SU-DHL-6 (cell line): ENCODE data around the gene CELF5.

Experiments
- H2AFZ ChIP-seq: fragments of 200-600 bp; sonication (generic); 2 replicates; pipeline ENCODE4 v1.6.1; 2014; ENCODE audit warnings: low read depth, mild to moderate bottlenecking, moderate library complexity, mixed read lengths, antibody characterized with exemption, low read length; ENCODE audit not compliant: severe bottlenecking
- H3F3A ChIP-seq: fragments of 200-600 bp; shearing (Covaris generic); 2 replicates; pipeline ENCODE4 v1.6.0; 2016; ENCODE audit warnings: antibody characterized with exemption, mild to moderate bottlenecking; ENCODE audit not compliant: insufficient read depth
- H3K27ac ChIP-seq: fragments of 200-600 bp; sonication (generic); 2 replicates; pipeline ENCODE4 v1.5.1; 2016; ENCODE audit warnings: low read depth, mild to moderate bottlenecking, low read length, moderate library complexity, mixed read lengths
- H3K27me3 ChIP-seq: fragments of 200-600 bp; sonication (generic), shearing (Covaris generic); 2 replicates; pipeline ENCODE4 v1.6.0; 2014; ENCODE audit warnings: mild to moderate bottlenecking, low read length
- H3K36me3 ChIP-seq: fragments of 200-600 bp; sonication (generic); 2 replicates; pipeline ENCODE4 v1.6.1; 2014; ENCODE audit warnings: mild to moderate bottlenecking, low read length, mixed read lengths
- H3K4me2 ChIP-seq: fragments of 300-600, 200-600 bp; shearing (Covaris generic), sonication (generic); 2 replicates; pipeline ENCODE4 v1.6.0; 2014; ENCODE audit warnings: low read length, low read depth, mild to moderate bottlenecking; ENCODE audit not compliant: poor library complexity, severe bottlenecking
- H3K4me3 ChIP-seq: fragments of 200-600 bp; sonication (generic); 2 replicates; pipeline ENCODE4 v1.5.1; 2014; ENCODE audit warnings: antibody characterized with exemption, low read length, mild to moderate bottlenecking, mixed read lengths; ENCODE audit not compliant: insufficient read depth, poor library complexity, severe bottlenecking
- H3K79me2 ChIP-seq: fragments of 200-600 bp; sonication (generic); 2 replicates; pipeline ENCODE4 v1.6.1; 2014; ENCODE audit warnings: mild to moderate bottlenecking, low read length, moderate library complexity; ENCODE audit not compliant: insufficient read depth
- H3K9ac ChIP-seq: fragments of 200-600 bp; sonication (generic); 2 replicates; pipeline ENCODE4 v1.7.0; 2014; ENCODE audit warnings: mild to moderate bottlenecking, low read length
- H3K9me2 ChIP-seq: fragments of 200-600 bp; sonication (generic); replicated peaks from 2 replicates; pipeline ENCODE4 v1.6.1; 2014; ENCODE audit warnings: low read length; ENCODE audit not compliant: insufficient read depth
- H3K9me3 ChIP-seq: fragments of 200-600 bp; sonication (generic); 2 replicates; pipeline ENCODE4 v1.6.1; 2014; ENCODE audit warnings: low read length, mixed read lengths; ENCODE audit not compliant: insufficient read depth
- H4K20me1 ChIP-seq: fragments of 200-600 bp; sonication (generic); 2 replicates; pipeline ENCODE4 v1.6.1; 2014; ENCODE audit warnings: low read depth, mild to moderate bottlenecking, antibody characterized with exemption, low read length, moderate library complexity, mixed read lengths
- EZH2phosphoT487 ChIP-seq: fragments of 200-600 bp; sonication (generic), shearing (Covaris generic); conservative IDR thresholded peaks from 2 replicates; pipeline ENCODE4 v1.6.1; 2018; ENCODE audit warnings: mild to moderate bottlenecking, antibody characterized with exemption, low read length, moderate library complexity, mixed read lengths
- TF ChIP-seq, protein P1 (sequence below): fragments of 200-600 bp; sonication (generic); IDR thresholded peaks from one replicate; pipeline ENCODE4 v1.5.1; 2017; ENCODE audit warnings: antibody characterized with exemption, mild to moderate bottlenecking, low read length, moderate library complexity; ENCODE audit not compliant: insufficient read depth, poor library complexity, severe bottlenecking

CELF5 gene

GRCh38 chr19:3283886-3284657 lies 59.6 kb downstream of the CELF5 start:
- Histone ChIP-seq H3K9ac (no peak overlapping the region), H3K4me2 (no peak overlapping the region), H3F3A (no peaks in the 10 kb centered on the region), H3K79me2 (no peaks in the 10 kb centered on the region), H3K4me3 (no peak overlapping the region), H3K36me3 (no peaks in the 10 kb centered on the region), H3K9me3 (no peaks in the 10 kb centered on the region), H2AFZ (no peak overlapping the region), H3K9me2 (no peaks in the 10 kb centered on the region), H3K27me3 (no peaks in the 10 kb centered on the region), H4K20me1 (no peaks in the 10 kb centered on the region), H3K27ac (no peak overlapping the region)
- no peak for TF ChIP-seq EZH2phosphoT487
- TF ChIP-seq, protein P1, sequence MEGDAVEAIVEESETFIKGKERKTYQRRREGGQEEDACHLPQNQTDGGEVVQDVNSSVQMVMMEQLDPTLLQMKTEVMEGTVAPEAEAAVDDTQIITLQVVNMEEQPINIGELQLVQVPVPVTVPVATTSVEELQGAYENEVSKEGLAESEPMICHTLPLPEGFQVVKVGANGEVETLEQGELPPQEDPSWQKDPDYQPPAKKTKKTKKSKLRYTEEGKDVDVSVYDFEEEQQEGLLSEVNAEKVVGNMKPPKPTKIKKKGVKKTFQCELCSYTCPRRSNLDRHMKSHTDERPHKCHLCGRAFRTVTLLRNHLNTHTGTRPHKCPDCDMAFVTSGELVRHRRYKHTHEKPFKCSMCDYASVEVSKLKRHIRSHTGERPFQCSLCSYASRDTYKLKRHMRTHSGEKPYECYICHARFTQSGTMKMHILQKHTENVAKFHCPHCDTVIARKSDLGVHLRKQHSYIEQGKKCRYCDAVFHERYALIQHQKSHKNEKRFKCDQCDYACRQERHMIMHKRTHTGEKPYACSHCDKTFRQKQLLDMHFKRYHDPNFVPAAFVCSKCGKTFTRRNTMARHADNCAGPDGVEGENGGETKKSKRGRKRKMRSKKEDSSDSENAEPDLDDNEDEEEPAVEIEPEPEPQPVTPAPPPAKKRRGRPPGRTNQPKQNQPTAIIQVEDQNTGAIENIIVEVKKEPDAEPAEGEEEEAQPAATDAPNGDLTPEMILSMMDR = no peak

DNA sequence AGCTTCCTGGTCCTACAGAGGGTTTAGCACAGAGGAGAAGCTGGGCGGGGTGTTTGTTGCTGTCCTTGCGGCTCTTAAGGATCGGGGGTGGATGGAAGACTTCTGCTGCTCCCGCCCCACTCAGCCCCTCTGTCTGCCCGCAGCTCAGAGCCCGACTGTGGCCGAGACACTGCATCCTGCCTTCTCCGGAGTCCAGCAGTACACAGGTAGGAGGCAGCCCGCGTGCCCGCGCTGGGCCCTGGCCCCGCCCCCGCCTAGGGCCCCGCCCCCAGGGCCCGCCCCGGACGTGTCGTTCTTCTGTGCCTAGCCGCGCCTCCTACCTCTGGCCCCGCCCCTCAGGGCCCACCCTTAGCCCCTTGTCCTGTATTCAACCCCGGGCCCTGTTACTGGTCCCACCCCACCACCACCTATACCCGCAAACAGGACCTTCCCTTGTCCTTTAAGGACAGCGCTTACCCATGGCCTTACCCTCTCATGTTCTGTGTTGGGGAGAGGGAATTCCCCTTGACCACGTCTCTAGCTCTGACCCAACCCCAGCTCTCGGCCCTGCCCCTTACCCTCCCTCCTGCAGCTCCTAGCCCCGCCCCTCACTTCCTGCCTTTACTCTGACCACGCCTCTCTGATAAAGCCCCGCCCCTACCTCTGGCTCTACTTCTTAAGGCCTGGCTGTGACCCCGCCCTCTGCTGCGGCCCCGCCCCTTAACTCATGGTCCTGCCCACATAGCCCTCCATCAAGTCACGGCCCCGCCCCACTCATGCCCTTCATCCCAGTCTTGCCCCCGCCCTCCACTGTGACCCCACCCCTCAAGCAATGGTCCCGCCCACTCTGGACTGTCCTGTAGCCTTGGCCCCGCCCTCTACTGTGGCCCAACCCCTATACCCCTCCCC lies 60.5 kb downstream of the CELF5 start:
- Histone ChIP-seq H3F3A (no peaks in the 10 kb centered on the region), H3K36me3 (no peaks in the 10 kb centered on the region), H3K9me2 (no peaks in the 10 kb centered on the region), H3K9ac (no peak overlapping the region), H3K79me2 (no peaks in the 10 kb centered on the region), H3K4me3 (no peak overlapping the region), H2AFZ (no peak overlapping the region), H3K27ac (no peak overlapping the region), H3K4me2 (no peak overlapping the region), H4K20me1 (no peaks in the 10 kb centered on the region), H3K9me3 (no peaks in the 10 kb centered on the region), H3K27me3 (no peaks in the 10 kb centered on the region)
- TF ChIP-seq, protein P1 = no peak
- no peak for TF ChIP-seq EZH2phosphoT487

DNA sequence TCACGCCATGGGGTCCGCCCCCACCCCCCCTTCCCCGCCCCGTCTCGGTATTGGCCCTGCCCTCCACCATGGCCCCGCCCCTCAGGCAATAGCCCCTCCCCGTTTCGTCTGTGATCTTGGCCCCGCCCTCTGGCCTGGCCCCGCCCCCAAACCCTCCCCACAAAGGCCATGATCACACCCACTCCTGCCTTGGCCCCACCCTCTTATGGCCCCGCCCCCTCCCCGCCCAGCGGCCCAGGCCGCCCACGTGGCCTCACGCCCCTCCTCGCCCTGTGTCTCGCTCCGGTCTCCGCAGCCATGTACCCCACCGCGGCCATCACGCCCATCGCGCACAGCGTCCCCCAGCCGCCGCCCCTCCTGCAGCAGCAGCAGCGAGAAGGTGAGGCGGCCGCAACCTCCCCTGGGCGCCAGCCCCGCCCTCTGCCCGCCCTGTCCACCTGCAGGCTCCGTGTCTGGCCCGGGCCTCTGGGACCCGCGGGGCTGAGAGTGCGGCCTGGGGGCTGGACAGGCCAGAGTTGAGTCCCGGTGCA lies 61.3 kb downstream of the CELF5 start:
- Histone ChIP-seq H3K27me3 (no peaks in the 10 kb centered on the region), H3K9ac (no peak overlapping the region), H3K4me2 (no peak overlapping the region), H2AFZ (no peak overlapping the region), H3K4me3 (no peak overlapping the region), H4K20me1 (no peaks in the 10 kb centered on the region), H3F3A (no peaks in the 10 kb centered on the region), H3K9me2 (no peaks in the 10 kb centered on the region), H3K27ac (no peak overlapping the region), H3K9me3 (no peaks in the 10 kb centered on the region), H3K36me3 (no peaks in the 10 kb centered on the region), H3K79me2 (no peaks in the 10 kb centered on the region)
- TF ChIP-seq, protein P1 = no peak
- no peak for TF ChIP-seq EZH2phosphoT487
